SK-N-MC (cell line): ENCODE measurements around the gene USP31.

ENCODE experiments used
- EZH2 ChIP-seq: fragments of 200-600 bp; sonication (generic); IDR thresholded peaks from one replicate; pipeline ENCODE4 v1.6.1; 2017; ENCODE audit warnings: antibody characterized with exemption
- POLR2AphosphoS5 ChIP-seq: IDR thresholded peaks from 2 replicates; pipeline ENCODE4 v1.6.1; 2012; ENCODE audit warnings: mild to moderate bottlenecking, low read depth, low read length, borderline replicate concordance

- TF ChIP-seq EZH2 (no peak), POLR2AphosphoS5 (no peak)
Observed at GRCh38 chr16:23092801-23093117, 56.5 kb downstream of the USP31 start.
